Endothelial cell of umbilical vein (primary cell): Measurements from ENCODE around the gene VEZT.
"Not testable (repeated sequence)": the region's sequence is repeated elsewhere in the genome, so short reads cannot be mapped to it uniquely, and the experiment has no call there.

Source experiments
- CTCF ChIP-seq, 2 donors: IDR thresholded peaks; 1 replicate in 1 of 2; 2 replicates in 1 of 2; pipeline ENCODE4 v1.5.1; 2011; ENCODE audit warnings: low read length in 2 of 2, mild to moderate bottlenecking in 2 of 2, moderate library complexity in 2 of 2, control low read depth in 1 of 2, inconsistent platforms in 1 of 2, low read depth in 1 of 2; ENCODE audit not compliant: insufficient read depth in 1 of 2; ENCODE audit errors: extremely low read depth in 1 of 2
- EZH2 ChIP-seq: IDR thresholded peaks from 2 replicates; pipeline ENCODE4 v1.6.1; 2012; ENCODE audit warnings: borderline replicate concordance, low read depth, mild to moderate bottlenecking, moderate library complexity, low read length, inconsistent platforms; ENCODE audit not compliant: severe bottlenecking
- JUN ChIP-seq: IDR thresholded peaks from 2 replicates; pipeline ENCODE4 v1.6.1; 2011; ENCODE audit warnings: borderline replicate concordance, low read depth; ENCODE audit not compliant: insufficient read length, insufficient read depth
- POLR2A ChIP-seq: IDR thresholded peaks from 2 replicates; pipeline ENCODE4 v1.6.1; 2012; ENCODE audit warnings: low read depth, mild to moderate bottlenecking, control low read depth, low read length
- POLR2AphosphoS5 ChIP-seq: IDR thresholded peaks from 2 replicates; pipeline ENCODE4 v1.6.1; 2012; ENCODE audit warnings: low read depth, mild to moderate bottlenecking, control low read depth, low read length, moderate library complexity; ENCODE audit not compliant: insufficient read depth

DNA sequence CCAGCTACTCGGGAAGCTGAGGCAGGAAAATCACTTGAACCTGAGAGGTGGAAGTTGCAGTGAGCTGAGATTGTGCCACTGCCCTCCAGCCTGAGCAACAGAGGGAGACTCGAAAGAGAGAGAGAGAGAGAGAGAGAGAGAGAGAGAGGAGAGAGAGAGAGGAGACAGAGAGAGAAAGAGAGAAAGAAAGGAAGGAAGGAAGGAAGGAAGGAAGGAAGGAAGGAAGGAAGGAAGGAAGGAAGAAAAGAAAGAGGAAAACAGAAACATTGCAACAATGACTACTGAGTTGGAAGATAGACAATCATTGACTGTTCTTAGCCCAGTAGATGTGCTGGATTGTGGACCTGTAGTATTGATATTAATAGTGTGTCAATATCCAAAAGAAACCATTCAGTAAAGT is 22.2 kb downstream of the VEZT start:
- not testable (repeated sequence) for TF ChIP-seq EZH2; POLR2A; CTCF (IDR thresholded peaks at IDR 0.05; ENCODE audit: extremely low read depth in 1 of 2, insufficient read depth in 1 of 2, low read depth in 1 of 2, low read length in 2 of 2); POLR2AphosphoS5; JUN
